ENCODE results near the gene AGAP1. TPM values are rescaled to one million over a fixed set of nuclear protein-coding genes. Genes with fewer than 3 reads are reported as not detected.
"Not testable (repeated sequence)": the region's sequence is repeated elsewhere in the genome, so short reads cannot be mapped to it uniquely, and the experiment has no call there.

The AGAP1 gene
- total and polyA plus RNA-seq, 4 donors, result 36.1 to 79.4 (median 52.6) TPM

- Histone ChIP-seq H3K27me3 (ENCODE audit: control insufficient read depth, insufficient read depth, low read length) (no peaks in the 10 kb centered on the region), H3K4me1 (ENCODE audit: control insufficient read depth, insufficient read depth, low read length) (peaks cover 23% of the 10 kb centered on the region), H3K4me3 (ENCODE audit: low read depth, low read length) (no peak overlapping the region), H3K27ac (ENCODE audit: low read depth, low read length) (no peak overlapping the region), H3K36me3 (ENCODE audit: control insufficient read depth, insufficient read depth, low read length) (peaks cover 3% of the 10 kb centered on the region), H3K9me3 (ENCODE audit: control insufficient read depth, insufficient read depth, low read length) (peaks cover 2% of the 10 kb centered on the region)
- WGBS (ENCODE audit: insufficient coverage), result 19% methylated on average over 3 of the region's 19 CpGs
- DNase-seq (ENCODE audit: low read depth in 4 of 6, low spot score in 6 of 6), result peak in 1 of 6 donors; percentile 88
Observed at GRCh38 chr2:236054621-236055305, 560.9 kb downstream of the AGAP1 start.

- H3K4me3 ChIP-seq (ENCODE audit: low read depth, low read length), result no peak overlapping the region
- WGBS (ENCODE audit: insufficient coverage), result 30% methylated on average over 13 of the region's 13 CpGs
- peaks cover 3% of the 10 kb centered on the region for H3K36me3 ChIP-seq (ENCODE audit: control insufficient read depth, insufficient read depth, low read length)
- peaks cover 2% of the 10 kb centered on the region for H3K9me3 ChIP-seq (ENCODE audit: control insufficient read depth, insufficient read depth, low read length)
- DNase-seq (ENCODE audit: low read depth in 4 of 6, low spot score in 6 of 6), result peak in 2 of 6 donors; percentile 24 to 48
- H3K4me1 ChIP-seq (ENCODE audit: control insufficient read depth, insufficient read depth, low read length), result peaks cover 23% of the 10 kb centered on the region
- H3K27ac ChIP-seq (ENCODE audit: low read depth, low read length), result no peak overlapping the region
- H3K27me3 ChIP-seq (ENCODE audit: control insufficient read depth, insufficient read depth, low read length), result no peaks in the 10 kb centered on the region
Observed at GRCh38 chr2:236055471-236055870, 561.6 kb downstream of the AGAP1 start.

- Histone ChIP-seq H3K36me3 (ENCODE audit: control insufficient read depth, insufficient read depth, low read length) (peaks cover 3% of the 10 kb centered on the region), H3K4me1 (ENCODE audit: control insufficient read depth, insufficient read depth, low read length) (peaks cover 23% of the 10 kb centered on the region), H3K9me3 (ENCODE audit: control insufficient read depth, insufficient read depth, low read length) (peaks cover 2% of the 10 kb centered on the region), H3K27me3 (ENCODE audit: control insufficient read depth, insufficient read depth, low read length) (no peaks in the 10 kb centered on the region), H3K4me3 (ENCODE audit: low read depth, low read length) (no peak overlapping the region), H3K27ac (ENCODE audit: low read depth, low read length) (no peak overlapping the region)
- DNase-seq (ENCODE audit: low read depth in 4 of 6, low spot score in 6 of 6), result no peak
- 98% methylated on average over 6 of the region's 9 CpGs for WGBS (ENCODE audit: insufficient coverage)
Observed at GRCh38 chr2:236056141-236056540, 562.3 kb downstream of the AGAP1 start.

- peaks cover 23% of the 10 kb centered on the region for H3K4me1 ChIP-seq (ENCODE audit: control insufficient read depth, insufficient read depth, low read length)
- WGBS (ENCODE audit: insufficient coverage), result 87% methylated on average over 4 of the region's 4 CpGs
- peaks cover 5% of the 10 kb centered on the region for H3K36me3 ChIP-seq (ENCODE audit: control insufficient read depth, insufficient read depth, low read length)
- peaks cover 2% of the 10 kb centered on the region for H3K9me3 ChIP-seq (ENCODE audit: control insufficient read depth, insufficient read depth, low read length)
- no peak for DNase-seq (ENCODE audit: low read depth in 4 of 6, low spot score in 6 of 6)
- H3K27me3 ChIP-seq (ENCODE audit: control insufficient read depth, insufficient read depth, low read length), result no peaks in the 10 kb centered on the region
- H3K4me3 ChIP-seq (ENCODE audit: low read depth, low read length), result no peak overlapping the region
- no peak overlapping the region for H3K27ac ChIP-seq (ENCODE audit: low read depth, low read length)
Observed at GRCh38 chr2:236057375-236057774, 563.5 kb downstream of the AGAP1 start.

- Histone ChIP-seq H3K36me3 (ENCODE audit: control insufficient read depth, insufficient read depth, low read length) (peaks cover 7% of the 10 kb centered on the region), H3K9me3 (ENCODE audit: control insufficient read depth, insufficient read depth, low read length) (peaks cover 2% of the 10 kb centered on the region), H3K27ac (ENCODE audit: low read depth, low read length) (no peak overlapping the region), H3K4me1 (ENCODE audit: control insufficient read depth, insufficient read depth, low read length) (no peaks in the 10 kb centered on the region), H3K4me3 (ENCODE audit: low read depth, low read length) (no peak overlapping the region), H3K27me3 (ENCODE audit: control insufficient read depth, insufficient read depth, low read length) (no peaks in the 10 kb centered on the region)
- WGBS (ENCODE audit: insufficient coverage), result 86% methylated on average over 1 of the region's 9 CpGs
- DNase-seq (ENCODE audit: low read depth in 4 of 6, low spot score in 6 of 6), result no peak
Observed at GRCh38 chr2:236061497-236061896, 567.7 kb downstream of the AGAP1 start.

- no peak for DNase-seq (ENCODE audit: low read depth in 4 of 6, low spot score in 6 of 6)
- peaks cover 7% of the 10 kb centered on the region for H3K36me3 ChIP-seq (ENCODE audit: control insufficient read depth, insufficient read depth, low read length)
- H3K27me3 ChIP-seq (ENCODE audit: control insufficient read depth, insufficient read depth, low read length), result no peaks in the 10 kb centered on the region
- H3K4me3 ChIP-seq (ENCODE audit: low read depth, low read length), result no peak overlapping the region
- no peak overlapping the region for H3K27ac ChIP-seq (ENCODE audit: low read depth, low read length)
- H3K9me3 ChIP-seq (ENCODE audit: control insufficient read depth, insufficient read depth, low read length), result peaks cover 2% of the 10 kb centered on the region
- no peaks in the 10 kb centered on the region for H3K4me1 ChIP-seq (ENCODE audit: control insufficient read depth, insufficient read depth, low read length)
- WGBS (ENCODE audit: insufficient coverage), result 64% methylated on average over 11 of the region's 12 CpGs
Observed at GRCh38 chr2:236061899-236062298, 568.1 kb downstream of the AGAP1 start.

- H3K27ac ChIP-seq (ENCODE audit: low read depth, low read length), result not testable (repeated sequence)
- 98% methylated on average over 3 of the region's 5 CpGs for WGBS (ENCODE audit: insufficient coverage)
Observed at GRCh38 chr2:236062806-236063205, 569.0 kb downstream of the AGAP1 start.

GRCh38 chr2:236063994-236064393 is 570.2 kb downstream of the AGAP1 start:
- no peak for DNase-seq (ENCODE audit: low read depth in 4 of 6, low spot score in 6 of 6)
- H3K27me3 ChIP-seq (ENCODE audit: control insufficient read depth, insufficient read depth, low read length), result no peaks in the 10 kb centered on the region
- H3K4me3 ChIP-seq (ENCODE audit: low read depth, low read length), result no peak overlapping the region
- WGBS (ENCODE audit: insufficient coverage), result 100% methylated on average over 1 of the region's 7 CpGs
- H3K4me1 ChIP-seq (ENCODE audit: control insufficient read depth, insufficient read depth, low read length), result no peaks in the 10 kb centered on the region
- no peaks in the 10 kb centered on the region for H3K9me3 ChIP-seq (ENCODE audit: control insufficient read depth, insufficient read depth, low read length)
- no peak overlapping the region for H3K27ac ChIP-seq (ENCODE audit: low read depth, low read length)
- peaks cover 7% of the 10 kb centered on the region for H3K36me3 ChIP-seq (ENCODE audit: control insufficient read depth, insufficient read depth, low read length)

More at GRCh38 chr2:236062806-236063205, 569.0 kb downstream of the AGAP1 start:
- not testable (repeated sequence) for H3K9me3 ChIP-seq (ENCODE audit: control insufficient read depth, insufficient read depth, low read length); H3K27me3 ChIP-seq (ENCODE audit: control insufficient read depth, insufficient read depth, low read length); DNase-seq (ENCODE audit: low read depth in 4 of 6, low spot score in 6 of 6); H3K36me3 ChIP-seq (ENCODE audit: control insufficient read depth, insufficient read depth, low read length); H3K4me1 ChIP-seq (ENCODE audit: control insufficient read depth, insufficient read depth, low read length); H3K4me3 ChIP-seq (ENCODE audit: low read depth, low read length)

GRCh38 chr2:236065314-236066160 is 571.7 kb downstream of the AGAP1 start:
- no peaks in the 10 kb centered on the region for H3K4me1 ChIP-seq (ENCODE audit: control insufficient read depth, insufficient read depth, low read length)
- peaks cover 11% of the 10 kb centered on the region for H3K36me3 ChIP-seq (ENCODE audit: control insufficient read depth, insufficient read depth, low read length)
- WGBS (ENCODE audit: insufficient coverage), result 57% methylated on average over 11 of the region's 15 CpGs
- H3K9me3 ChIP-seq (ENCODE audit: control insufficient read depth, insufficient read depth, low read length), result no peaks in the 10 kb centered on the region
- H3K4me3 ChIP-seq (ENCODE audit: low read depth, low read length), result no peak overlapping the region
- no peak overlapping the region for H3K27ac ChIP-seq (ENCODE audit: low read depth, low read length)
- DNase-seq (ENCODE audit: low read depth in 4 of 6, low spot score in 6 of 6), result no peak
- H3K27me3 ChIP-seq (ENCODE audit: control insufficient read depth, insufficient read depth, low read length), result no peaks in the 10 kb centered on the region

All from spinal cord (tissue), 10 donors.